ENCODE results near the gene TMEM258.

TMEM258 gene

GRCh38 chr11:61817471-61818202 lies 25.2 kb upstream of the TMEM258 start:
- DNase-seq: no peak

GRCh38 chr11:61816736-61817455 lies 24.5 kb upstream of the TMEM258 start, which contains the start of gene FADS1:
Gene FADS1 (minus strand): TSS chr11:61817003. CDS start chr11:61816929, 74 bp downstream.
- DNase-seq: peak; percentile 88 to 96

DNA sequence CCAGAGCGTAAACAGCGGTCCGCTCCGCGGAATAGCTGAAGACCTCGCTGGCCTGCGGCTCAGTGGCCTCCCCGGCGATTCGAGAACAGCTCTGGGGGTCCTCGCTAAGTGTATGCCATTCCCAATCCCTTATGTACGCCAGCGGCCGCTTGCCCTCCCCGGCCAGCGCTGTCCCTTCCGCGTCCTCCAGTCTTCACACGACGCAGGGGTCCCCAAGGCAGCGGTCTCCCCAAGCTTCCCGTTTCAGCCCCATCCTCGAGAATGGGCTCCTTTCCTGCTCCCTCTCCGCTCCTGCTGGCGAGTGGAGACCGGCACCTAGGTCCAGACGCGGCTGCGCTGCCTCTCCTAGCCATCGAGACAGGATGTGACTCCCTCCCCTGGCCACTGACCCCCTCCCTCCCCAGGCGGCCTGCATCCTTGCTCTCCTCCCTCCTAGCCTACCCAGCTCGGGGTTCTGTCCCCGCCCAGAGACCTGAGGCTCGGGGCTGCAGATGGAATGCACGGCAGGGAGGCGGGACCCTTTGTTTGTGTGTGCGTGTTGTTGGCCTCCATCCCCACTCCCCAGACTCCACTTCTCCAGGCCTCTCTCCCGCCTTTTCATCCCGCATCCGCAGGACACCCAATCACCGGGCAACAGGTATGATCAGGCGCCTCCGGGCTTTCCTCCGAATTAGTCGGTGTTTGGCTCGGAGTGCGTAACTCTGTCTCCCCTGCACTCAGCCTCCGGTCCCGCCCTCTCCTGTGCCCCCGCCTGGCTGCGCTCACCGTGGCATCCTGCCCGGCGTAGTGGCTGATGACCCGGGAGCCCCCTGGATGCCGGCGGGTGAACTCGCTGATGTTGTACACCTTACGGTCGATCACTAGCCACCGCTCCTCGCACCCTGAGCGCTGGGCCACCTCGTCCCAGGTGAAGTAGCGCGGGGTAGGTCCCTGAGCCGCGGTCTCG lies 23.7 kb upstream of the TMEM258 start:
- peak in 1 of 2 experiments; percentile 40 for DNase-seq

- peak; percentile 91 to 93 for DNase-seq
Observed at GRCh38 chr11:61814958-61815789, 22.8 kb upstream of the TMEM258 start.

DNA sequence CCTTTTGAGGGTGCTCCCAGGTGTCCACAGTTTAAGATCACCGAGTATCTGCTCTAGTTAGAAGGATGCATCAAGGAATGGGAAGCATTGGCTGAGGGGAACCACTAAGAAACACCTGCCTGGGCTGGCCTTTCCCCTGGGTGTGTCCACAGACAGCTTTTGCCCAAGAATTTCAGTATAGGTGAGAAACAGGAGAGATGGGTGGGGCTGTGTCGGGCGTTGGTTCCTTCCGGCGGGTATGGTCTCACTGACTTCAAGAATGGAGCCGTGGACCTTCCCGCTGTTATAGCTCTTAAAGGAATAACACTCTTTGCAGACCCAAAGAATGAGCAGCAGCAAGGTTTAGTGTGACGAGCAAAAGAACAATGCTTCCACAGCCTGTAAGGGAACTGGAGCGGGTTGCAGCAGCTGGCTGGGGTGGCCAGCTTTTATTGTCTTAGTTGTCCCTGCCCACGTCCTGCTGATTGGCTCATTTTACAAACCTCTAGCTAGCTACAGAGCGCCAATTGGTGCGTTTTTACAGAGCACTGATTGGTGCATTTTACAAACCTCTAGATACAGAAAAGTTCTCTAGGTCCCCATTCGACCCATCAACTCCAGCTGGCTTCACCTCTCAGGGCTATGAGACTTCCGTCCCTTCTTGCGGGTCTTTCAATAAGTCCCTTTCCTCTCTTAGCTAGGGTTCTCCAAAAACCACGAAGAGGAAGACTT lies 22.0 kb upstream of the TMEM258 start:
- peak in 1 of 2 experiments; percentile 36 for DNase-seq

DNA sequence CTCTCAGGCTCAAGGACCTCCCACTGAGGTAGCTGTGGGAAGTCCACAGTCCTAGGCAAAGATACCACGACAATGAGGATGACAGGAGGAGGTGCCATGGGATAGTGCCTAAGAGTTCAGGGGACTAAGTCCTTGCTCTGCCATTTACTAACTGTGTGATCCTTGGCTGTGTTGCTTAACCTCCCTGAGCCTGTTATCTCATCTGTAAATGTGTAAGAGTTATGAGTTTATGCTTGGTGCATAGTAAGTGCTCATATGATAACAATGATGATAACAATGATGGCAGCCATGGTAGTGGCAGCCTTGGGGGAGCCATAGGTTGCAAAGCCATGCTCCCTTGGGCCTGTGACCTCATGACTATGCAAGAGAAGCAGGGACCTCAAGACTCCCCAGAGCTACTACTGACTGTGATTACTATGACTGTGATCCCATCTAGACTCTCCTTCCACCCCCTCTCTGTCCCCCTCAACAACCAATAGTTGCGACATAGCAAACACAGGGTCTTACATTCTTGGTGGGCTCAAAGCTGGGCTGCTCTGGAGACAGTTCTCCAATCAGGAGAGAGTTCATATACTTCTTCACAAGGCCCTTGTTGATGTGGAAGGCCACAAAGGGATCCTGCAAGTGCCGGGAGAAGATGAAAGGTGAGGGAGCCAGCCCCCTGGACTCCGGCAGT lies 20.5 kb upstream of the TMEM258 start:
- no peak for DNase-seq

DNA sequence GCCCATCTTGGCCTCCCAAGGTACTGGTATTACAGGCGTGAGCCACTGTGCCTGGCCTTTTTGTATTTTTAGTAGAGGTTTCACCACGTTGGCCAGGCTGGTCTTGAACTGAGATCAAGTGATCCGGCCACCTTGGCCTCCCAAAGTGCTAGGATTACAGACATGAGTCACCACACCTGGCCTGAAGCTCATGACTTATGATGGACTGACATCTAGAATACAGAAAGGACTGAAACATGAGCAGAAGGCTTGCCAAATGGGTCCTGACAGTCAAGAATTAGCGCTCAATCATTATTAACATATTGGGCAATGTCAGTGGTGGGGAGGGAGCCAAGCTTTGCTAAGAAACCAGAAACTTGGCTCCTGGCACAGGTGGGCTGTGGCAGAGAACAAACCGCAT lies 19.4 kb upstream of the TMEM258 start:
- DNase-seq: no peak

- no peak for DNase-seq
Observed at GRCh38 chr11:61810671-61811175, 18.3 kb upstream of the TMEM258 start.

- no peak for DNase-seq
Observed at GRCh38 chr11:61806785-61807184, 14.4 kb upstream of the TMEM258 start.

DNA sequence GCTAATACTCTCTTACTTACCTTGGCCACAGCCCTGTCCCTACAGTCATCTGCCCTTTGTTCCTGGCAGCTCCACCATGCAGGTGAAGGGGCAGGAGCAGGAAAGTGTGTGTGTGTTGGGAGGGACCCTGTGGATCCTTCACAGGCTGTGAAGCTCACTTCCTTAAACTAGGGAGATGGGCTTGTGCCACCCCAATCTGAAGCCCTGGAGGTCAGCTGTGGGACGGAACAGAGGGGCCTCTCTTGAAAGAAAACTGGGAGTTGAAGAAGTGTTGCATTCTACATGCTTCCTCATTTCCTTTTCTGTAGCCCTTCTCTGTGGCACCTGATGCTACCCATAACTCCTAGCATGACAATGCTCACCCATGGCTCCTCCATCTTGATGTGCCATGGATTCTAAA lies 12.7 kb upstream of the TMEM258 start:
- no peak for DNase-seq

DNA sequence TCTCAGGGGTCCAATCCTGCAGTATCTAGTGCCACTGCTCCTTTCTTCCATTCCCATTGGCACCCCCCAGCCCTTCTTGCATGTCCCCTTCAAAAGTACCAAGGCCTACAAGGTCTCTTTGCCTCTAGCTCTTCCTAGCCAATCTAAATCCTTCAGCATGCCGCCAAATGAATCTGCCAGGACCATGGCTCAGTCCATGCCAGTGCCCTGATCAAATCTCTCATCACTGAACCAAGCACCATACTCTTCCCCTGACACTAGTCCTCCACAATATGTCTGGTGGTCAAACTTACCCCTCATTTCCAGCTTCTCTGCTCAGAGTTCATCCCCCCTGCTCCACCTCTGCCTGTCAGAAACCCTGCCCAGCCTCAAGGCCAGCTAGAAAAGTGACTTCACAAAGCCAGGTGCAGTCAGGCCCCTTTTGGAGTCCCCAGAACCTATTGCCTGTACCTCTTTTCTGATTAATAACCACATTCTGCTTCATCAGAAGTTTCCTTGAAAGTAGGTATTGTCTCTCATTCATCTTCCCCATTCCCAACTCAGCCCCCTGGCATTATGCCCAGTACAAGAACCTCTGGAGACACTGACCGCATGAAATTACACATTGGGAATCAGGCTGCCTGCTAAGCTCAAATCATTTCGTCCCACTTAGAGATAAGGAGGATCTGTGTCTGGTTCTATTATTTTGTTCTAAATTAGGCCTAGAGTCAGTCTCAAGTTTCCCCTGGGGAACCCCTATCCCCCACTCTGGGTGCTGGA lies 11.7 kb upstream of the TMEM258 start:
- no peak for DNase-seq

DNA sequence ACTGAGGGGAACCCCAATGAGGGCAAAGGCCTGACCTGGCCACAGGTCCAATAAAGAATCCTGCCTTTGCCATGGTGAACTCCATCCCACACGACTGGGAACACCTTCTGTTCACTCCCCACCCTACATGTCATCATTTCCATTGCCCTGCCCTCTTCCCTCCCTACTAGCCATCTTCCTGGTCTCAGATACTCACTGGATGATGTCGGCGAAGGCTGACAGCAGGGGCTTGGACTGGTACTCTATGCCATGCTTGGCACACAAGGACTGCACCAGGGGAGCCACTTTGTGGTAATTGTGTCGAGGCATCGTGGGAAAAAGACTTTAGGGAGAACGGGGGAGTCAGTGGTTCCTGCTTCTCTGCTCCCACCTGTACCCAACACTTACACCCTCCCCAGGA lies 10.2 kb upstream of the TMEM258 start:
- DNase-seq: no peak

- DNase-seq: no peak
Observed at GRCh38 chr11:61800331-61801281, 8.2 kb upstream of the TMEM258 start.

GRCh38 chr11:61799665-61800284 lies 7.4 kb upstream of the TMEM258 start:
- DNase-seq: no peak

GRCh38 chr11:61797263-61797944 lies 5.0 kb upstream of the TMEM258 start:
- DNase-seq: peak; percentile 70 to 74

DNA sequence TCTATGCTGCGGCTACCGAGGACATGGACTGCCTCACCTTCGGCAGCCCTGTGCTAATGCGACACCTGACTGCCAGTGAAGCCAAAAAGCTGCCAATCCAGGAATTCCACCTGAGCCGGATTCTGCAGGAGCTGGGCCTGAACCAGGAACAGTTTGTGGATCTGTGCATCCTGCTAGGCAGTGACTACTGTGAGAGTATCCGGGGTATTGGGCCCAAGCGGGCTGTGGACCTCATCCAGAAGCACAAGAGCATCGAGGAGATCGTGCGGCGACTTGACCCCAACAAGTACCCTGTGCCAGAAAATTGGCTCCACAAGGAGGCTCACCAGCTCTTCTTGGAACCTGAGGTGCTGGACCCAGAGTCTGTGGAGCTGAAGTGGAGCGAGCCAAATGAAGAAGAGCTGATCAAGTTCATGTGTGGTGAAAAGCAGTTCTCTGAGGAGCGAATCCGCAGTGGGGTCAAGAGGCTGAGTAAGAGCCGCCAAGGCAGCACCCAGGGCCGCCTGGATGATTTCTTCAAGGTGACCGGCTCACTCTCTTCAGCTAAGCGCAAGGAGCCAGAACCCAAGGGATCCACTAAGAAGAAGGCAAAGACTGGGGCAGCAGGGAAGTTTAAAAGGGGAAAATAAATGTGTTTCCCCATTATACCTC lies 3.6 kb upstream of the TMEM258 start:
- DNase-seq: no peak

DNA sequence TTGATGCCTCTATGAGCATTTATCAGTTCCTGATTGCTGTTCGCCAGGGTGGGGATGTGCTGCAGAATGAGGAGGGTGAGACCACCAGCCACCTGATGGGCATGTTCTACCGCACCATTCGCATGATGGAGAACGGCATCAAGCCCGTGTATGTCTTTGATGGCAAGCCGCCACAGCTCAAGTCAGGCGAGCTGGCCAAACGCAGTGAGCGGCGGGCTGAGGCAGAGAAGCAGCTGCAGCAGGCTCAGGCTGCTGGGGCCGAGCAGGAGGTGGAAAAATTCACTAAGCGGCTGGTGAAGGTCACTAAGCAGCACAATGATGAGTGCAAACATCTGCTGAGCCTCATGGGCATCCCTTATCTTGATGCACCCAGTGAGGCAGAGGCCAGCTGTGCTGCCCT lies 3.1 kb upstream of the TMEM258 start:
- DNase-seq: no peak

Measured in AML-193 (cell line).